A549 (cell line): ENCODE results near the gene FAM193A. TPM values are rescaled to one million over a fixed set of nuclear protein-coding genes. Genes with fewer than 3 reads are reported as not detected.

Experiments used
- ATAC-seq, 2 experiments: fragments of 200-7000 bp in 1 of 2; fragments of >200 bp in 1 of 2; cut with Nextera tagmentation in 1 of 2; cut with Tn5 transposase in 1 of 2; 3 replicates each; pipeline versions ENCODE4 v1.8.0 to v1.9.1; 2018 to 2020; ENCODE audit warnings: mild to moderate bottlenecking in 1 of 2, moderate library complexity in 1 of 2
- CTCF ChIA-PET: fragments of 300-600 bp; sonication (Branson Sonifier 250); formaldehyde crosslinking; extraction: SDS; loops from one replicate; lab custom pipeline; 2021; ENCODE audit warnings: antibody characterized with exemption, inconsistent platforms; lab: Yijun Ruan, JAX
- POLR2A ChIA-PET: fragments of 350-600 bp; formaldehyde crosslinking; extraction: SDS; loops from one replicate; lab custom pipeline; 2021; ENCODE audit warnings: antibody characterized with exemption, inconsistent platforms; lab: Yijun Ruan, JAX
- DNase-seq, 2 experiments: peaks; one replicate each; pipeline versions ENCODE4 v3.0.0 to v3.0.0-alpha.2; 2011 to 2016; ENCODE audit warnings: low read depth in 1 of 2, low spot score in 1 of 2
- FAIRE-seq: peaks from 2 replicates; lab custom pipeline; 2011; peaks lifted over from hg19 to GRCh38; lab: Jason Lieb, UNC
- H3K27ac ChIP-seq, 2 experiments: fragments of >200 bp; sonication (Bioruptor Twin); formaldehyde crosslinking; 3 replicates each; pipeline ENCODE4 v1.5.1; 2016 to 2017
- H3K4me1 ChIP-seq: fragments of >200 bp; sonication (Bioruptor Twin); formaldehyde crosslinking; 3 replicates; pipeline ENCODE4 v1.6.1; 2016
- H3K4me2 ChIP-seq: fragments of >200 bp; sonication (Bioruptor Twin); formaldehyde crosslinking; 3 replicates; pipeline ENCODE4 v1.6.1; 2016
- H3K4me3 ChIP-seq: fragments of >200 bp; sonication (Bioruptor Twin); formaldehyde crosslinking; 3 replicates; pipeline ENCODE4 v1.5.1; 2016
- H3K9me3 ChIP-seq: fragments of >200 bp; sonication (Bioruptor Twin); formaldehyde crosslinking; 3 replicates; pipeline ENCODE4 v1.6.1; 2016
- BHLHE40 ChIP-seq: IDR thresholded peaks from 2 replicates; pipeline ENCODE4 v1.6.1; 2012; ENCODE audit warnings: low read depth, low read length, inconsistent platforms
- EHF ChIP-seq: fragments of 250-450 bp; sonication (Bioruptor Pico); IDR thresholded peaks from 2 replicates; pipeline ENCODE4 v1.5.0; 2020; ENCODE audit warnings: mild to moderate bottlenecking
- EP300 ChIP-seq, 2 experiments: fragments of >200 bp; sonication (Bioruptor Twin); formaldehyde crosslinking; IDR thresholded peaks; 2 replicates in 1 of 2; 3 replicates in 1 of 2; pipeline ENCODE4 v1.6.1; 2016 to 2017
- ESRRA ChIP-seq: fragments of 150-350 bp; IDR thresholded peaks from 2 replicates; pipeline ENCODE4 v1.6.1; 2014; ENCODE audit warnings: mild to moderate bottlenecking, low read length, borderline replicate concordance
- GATA3 ChIP-seq: IDR thresholded peaks from 2 replicates; pipeline ENCODE4 v1.6.1; 2012; ENCODE audit warnings: borderline replicate concordance
- HDAC2 ChIP-seq: fragments of 200-600 bp; sonication (generic); IDR thresholded peaks from 2 replicates; pipeline ENCODE4 v1.6.1; 2016
- HOXB13 ChIP-seq: fragments of 250-450 bp; sonication (Bioruptor Pico); IDR thresholded peaks from 2 replicates; pipeline ENCODE4 v1.5.0; 2020; ENCODE audit warnings: low read depth, mild to moderate bottlenecking, moderate library complexity
- HOXB5 ChIP-seq: fragments of 250-450 bp; sonication (Bioruptor Pico); IDR thresholded peaks from 2 replicates; pipeline ENCODE4 v1.5.0; 2020; ENCODE audit warnings: mild to moderate bottlenecking, moderate library complexity
- JUN ChIP-seq, 2 experiments: fragments of >200 bp; sonication (Bioruptor Twin); formaldehyde crosslinking; IDR thresholded peaks; 2 replicates in 1 of 2; 3 replicates in 1 of 2; pipeline ENCODE4 v1.6.1; 2016 to 2017
- KDM5A ChIP-seq: fragments of 200-600 bp; sonication (generic); IDR thresholded peaks from 2 replicates; pipeline ENCODE4 v1.6.1; 2016; ENCODE audit warnings: antibody characterized with exemption, mild to moderate bottlenecking
- NR3C1 ChIP-seq: fragments of >200 bp; sonication (Bioruptor Twin); formaldehyde crosslinking; IDR thresholded peaks from 3 replicates; pipeline ENCODE4 v1.6.1; 2017
- PHF8 ChIP-seq: fragments of 200-600 bp; sonication (generic); IDR thresholded peaks from 2 replicates; pipeline ENCODE4 v1.6.1; 2016; ENCODE audit warnings: low read depth, mild to moderate bottlenecking, antibody characterized with exemption, moderate library complexity, borderline replicate concordance
- RFX5 ChIP-seq: fragments of 450-650 bp; IDR thresholded peaks from 2 replicates; pipeline ENCODE4 v1.7.1; 2014; ENCODE audit warnings: antibody characterized with exemption, mild to moderate bottlenecking, moderate library complexity
- SMC3 ChIP-seq: fragments of >200 bp; sonication (Bioruptor Twin); formaldehyde crosslinking; IDR thresholded peaks from 3 replicates; pipeline ENCODE4 v1.6.1; 2018; ENCODE audit warnings: inconsistent platforms
- ZNF302 ChIP-seq: fragments of 250-450 bp; sonication (Bioruptor Pico); IDR thresholded peaks from 2 replicates; pipeline ENCODE4 v1.9.0; 2021; ENCODE audit warnings: inconsistent platforms, mild to moderate bottlenecking, moderate library complexity
- WGBS: methylation state at CpG from one replicate; pipeline ENCODE4 v1.1.6; 2017; ENCODE audit errors: missing lambda C conversion rate; 5-methylcytosine and 5-hydroxymethylcytosine counted together
- polyA plus RNA-seq, 4 experiments: library from polyadenylated mRNA; depleted of rRNA in 3 of 4; stranded (reverse); fragments of >200 nt; fragmentation: RNase III in 1 of 4; extraction: RNeasy Plus Mini Kit Qiagen cat#74134 plus additional on column Dnase treatment in 1 of 4; gene quantifications; 2 replicates in 3 of 4; 3 replicates in 1 of 4; pipeline ENCODE4 v1.2.3, GENCODE V29; 2011 to 2017
- TF ChIP-seq, protein P1 (sequence below): fragments of 450-650 bp; IDR thresholded peaks from 2 replicates; pipeline ENCODE4 v1.6.1; 2014; ENCODE audit warnings: antibody characterized with exemption
- TF ChIP-seq, protein P2 (sequence below): IDR thresholded peaks from 2 replicates; pipeline ENCODE4 v1.6.1; 2012
- TF ChIP-seq, protein P3 (sequence below): fragments of >200 bp; sonication (Bioruptor Twin); formaldehyde crosslinking; IDR thresholded peaks from 3 replicates; pipeline ENCODE4 v1.6.1; 2016
- TF ChIP-seq, protein P4 (sequence below): fragments of >200 bp; sonication (Bioruptor Twin); formaldehyde crosslinking; IDR thresholded peaks from 3 replicates; pipeline ENCODE4 v1.5.1; 2016
- TF ChIP-seq, protein P5 (sequence below): fragments of 250-450 bp; sonication (Bioruptor Pico); IDR thresholded peaks from 2 replicates; pipeline ENCODE4 v1.5.0; 2021; ENCODE audit warnings: mild to moderate bottlenecking, moderate library complexity, borderline replicate concordance

Gene FAM193A
- polyA plus RNA-seq, 2 of the 4 experiments (the other 2 are of a cell fraction), result 4.5 to 6.7 TPM

DNA sequence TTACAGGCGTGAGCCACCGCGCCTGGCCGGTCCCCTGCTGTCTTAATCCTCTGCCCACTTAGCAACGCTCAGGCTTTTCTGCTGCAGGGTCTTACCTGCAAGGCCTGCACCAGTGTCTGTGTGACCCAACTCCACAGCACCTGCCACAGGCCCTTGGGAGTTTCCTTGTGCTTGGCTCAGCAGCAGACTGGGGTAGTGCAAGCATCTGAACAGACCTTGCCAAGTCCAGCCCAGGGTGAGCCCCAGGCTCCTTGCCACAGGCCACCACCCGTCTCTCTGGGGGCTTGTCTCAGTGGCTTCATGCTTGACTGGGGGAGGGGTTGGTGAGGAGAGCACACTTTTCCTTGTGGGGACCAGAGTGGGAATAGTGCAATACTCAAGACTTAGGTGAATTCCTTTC lies 87.0 kb downstream of the FAM193A start:
- Histone ChIP-seq H3K27ac (no peak overlapping the region), H3K4me2 (no peak overlapping the region), H3K4me3 (no peak overlapping the region), H3K4me1 (no peaks in the 10 kb centered on the region), H3K9me3 (no peaks in the 10 kb centered on the region)
- POLR2A ChIA-PET, result no interaction called here
- TF ChIP-seq HOXB5, result no peak
- no peak for TF ChIP-seq EP300 (IDR thresholded peaks at IDR 0.05)
- TF ChIP-seq JUN (IDR thresholded peaks at IDR 0.05), result no peak
- no peak for TF ChIP-seq ESRRA
- TF ChIP-seq, protein P1, sequence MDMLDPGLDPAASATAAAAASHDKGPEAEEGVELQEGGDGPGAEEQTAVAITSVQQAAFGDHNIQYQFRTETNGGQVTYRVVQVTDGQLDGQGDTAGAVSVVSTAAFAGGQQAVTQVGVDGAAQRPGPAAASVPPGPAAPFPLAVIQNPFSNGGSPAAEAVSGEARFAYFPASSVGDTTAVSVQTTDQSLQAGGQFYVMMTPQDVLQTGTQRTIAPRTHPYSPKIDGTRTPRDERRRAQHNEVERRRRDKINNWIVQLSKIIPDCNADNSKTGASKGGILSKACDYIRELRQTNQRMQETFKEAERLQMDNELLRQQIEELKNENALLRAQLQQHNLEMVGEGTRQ, result no peak
- TF ChIP-seq, protein P2, sequence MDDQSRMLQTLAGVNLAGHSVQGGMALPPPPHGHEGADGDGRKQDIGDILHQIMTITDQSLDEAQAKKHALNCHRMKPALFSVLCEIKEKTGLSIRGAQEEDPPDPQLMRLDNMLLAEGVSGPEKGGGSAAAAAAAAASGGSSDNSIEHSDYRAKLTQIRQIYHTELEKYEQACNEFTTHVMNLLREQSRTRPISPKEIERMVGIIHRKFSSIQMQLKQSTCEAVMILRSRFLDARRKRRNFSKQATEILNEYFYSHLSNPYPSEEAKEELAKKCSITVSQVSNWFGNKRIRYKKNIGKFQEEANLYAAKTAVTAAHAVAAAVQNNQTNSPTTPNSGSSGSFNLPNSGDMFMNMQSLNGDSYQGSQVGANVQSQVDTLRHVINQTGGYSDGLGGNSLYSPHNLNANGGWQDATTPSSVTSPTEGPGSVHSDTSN, result no peak
- TF ChIP-seq, protein P3, sequence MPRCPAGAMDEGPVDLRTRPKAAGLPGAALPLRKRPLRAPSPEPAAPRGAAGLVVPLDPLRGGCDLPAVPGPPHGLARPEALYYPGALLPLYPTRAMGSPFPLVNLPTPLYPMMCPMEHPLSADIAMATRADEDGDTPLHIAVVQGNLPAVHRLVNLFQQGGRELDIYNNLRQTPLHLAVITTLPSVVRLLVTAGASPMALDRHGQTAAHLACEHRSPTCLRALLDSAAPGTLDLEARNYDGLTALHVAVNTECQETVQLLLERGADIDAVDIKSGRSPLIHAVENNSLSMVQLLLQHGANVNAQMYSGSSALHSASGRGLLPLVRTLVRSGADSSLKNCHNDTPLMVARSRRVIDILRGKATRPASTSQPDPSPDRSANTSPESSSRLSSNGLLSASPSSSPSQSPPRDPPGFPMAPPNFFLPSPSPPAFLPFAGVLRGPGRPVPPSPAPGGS, result no peak
- no peak for TF ChIP-seq PHF8
- TF ChIP-seq HOXB13, result no peak
- TF ChIP-seq EHF (CRISPR knock-in tag), result no peak
- no peak for TF ChIP-seq SMC3
- no peak for TF ChIP-seq HDAC2
- no peak for TF ChIP-seq KDM5A
- TF ChIP-seq RFX5, result no peak
- TF ChIP-seq GATA3, result no peak
- TF ChIP-seq, protein P4, sequence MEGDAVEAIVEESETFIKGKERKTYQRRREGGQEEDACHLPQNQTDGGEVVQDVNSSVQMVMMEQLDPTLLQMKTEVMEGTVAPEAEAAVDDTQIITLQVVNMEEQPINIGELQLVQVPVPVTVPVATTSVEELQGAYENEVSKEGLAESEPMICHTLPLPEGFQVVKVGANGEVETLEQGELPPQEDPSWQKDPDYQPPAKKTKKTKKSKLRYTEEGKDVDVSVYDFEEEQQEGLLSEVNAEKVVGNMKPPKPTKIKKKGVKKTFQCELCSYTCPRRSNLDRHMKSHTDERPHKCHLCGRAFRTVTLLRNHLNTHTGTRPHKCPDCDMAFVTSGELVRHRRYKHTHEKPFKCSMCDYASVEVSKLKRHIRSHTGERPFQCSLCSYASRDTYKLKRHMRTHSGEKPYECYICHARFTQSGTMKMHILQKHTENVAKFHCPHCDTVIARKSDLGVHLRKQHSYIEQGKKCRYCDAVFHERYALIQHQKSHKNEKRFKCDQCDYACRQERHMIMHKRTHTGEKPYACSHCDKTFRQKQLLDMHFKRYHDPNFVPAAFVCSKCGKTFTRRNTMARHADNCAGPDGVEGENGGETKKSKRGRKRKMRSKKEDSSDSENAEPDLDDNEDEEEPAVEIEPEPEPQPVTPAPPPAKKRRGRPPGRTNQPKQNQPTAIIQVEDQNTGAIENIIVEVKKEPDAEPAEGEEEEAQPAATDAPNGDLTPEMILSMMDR, result no peak
- no peak for TF ChIP-seq BHLHE40
- TF ChIP-seq, protein P5, sequence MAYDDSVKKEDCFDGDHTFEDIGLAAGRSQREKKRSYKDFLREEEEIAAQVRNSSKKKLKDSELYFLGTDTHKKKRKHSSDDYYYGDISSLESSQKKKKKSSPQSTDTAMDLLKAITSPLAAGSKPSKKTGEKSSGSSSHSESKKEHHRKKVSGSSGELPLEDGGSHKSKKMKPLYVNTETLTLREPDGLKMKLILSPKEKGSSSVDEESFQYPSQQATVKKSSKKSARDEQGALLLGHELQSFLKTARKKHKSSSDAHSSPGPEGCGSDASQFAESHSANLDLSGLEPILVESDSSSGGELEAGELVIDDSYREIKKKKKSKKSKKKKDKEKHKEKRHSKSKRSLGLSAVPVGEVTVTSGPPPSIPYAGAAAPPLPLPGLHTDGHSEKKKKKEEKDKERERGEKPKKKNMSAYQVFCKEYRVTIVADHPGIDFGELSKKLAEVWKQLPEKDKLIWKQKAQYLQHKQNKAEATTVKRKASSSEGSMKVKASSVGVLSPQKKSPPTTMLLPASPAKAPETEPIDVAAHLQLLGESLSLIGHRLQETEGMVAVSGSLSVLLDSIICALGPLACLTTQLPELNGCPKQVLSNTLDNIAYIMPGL (CRISPR knock-in tag), result no peak
- no peak for TF ChIP-seq ZNF302
- ATAC-seq (no peak), FAIRE-seq (no peak), DNase-seq (no peak)
- CTCF ChIA-PET, result no interaction called here
- WGBS, result no CpG with 5 or more reads among the region's 6 CpGs

DNA sequence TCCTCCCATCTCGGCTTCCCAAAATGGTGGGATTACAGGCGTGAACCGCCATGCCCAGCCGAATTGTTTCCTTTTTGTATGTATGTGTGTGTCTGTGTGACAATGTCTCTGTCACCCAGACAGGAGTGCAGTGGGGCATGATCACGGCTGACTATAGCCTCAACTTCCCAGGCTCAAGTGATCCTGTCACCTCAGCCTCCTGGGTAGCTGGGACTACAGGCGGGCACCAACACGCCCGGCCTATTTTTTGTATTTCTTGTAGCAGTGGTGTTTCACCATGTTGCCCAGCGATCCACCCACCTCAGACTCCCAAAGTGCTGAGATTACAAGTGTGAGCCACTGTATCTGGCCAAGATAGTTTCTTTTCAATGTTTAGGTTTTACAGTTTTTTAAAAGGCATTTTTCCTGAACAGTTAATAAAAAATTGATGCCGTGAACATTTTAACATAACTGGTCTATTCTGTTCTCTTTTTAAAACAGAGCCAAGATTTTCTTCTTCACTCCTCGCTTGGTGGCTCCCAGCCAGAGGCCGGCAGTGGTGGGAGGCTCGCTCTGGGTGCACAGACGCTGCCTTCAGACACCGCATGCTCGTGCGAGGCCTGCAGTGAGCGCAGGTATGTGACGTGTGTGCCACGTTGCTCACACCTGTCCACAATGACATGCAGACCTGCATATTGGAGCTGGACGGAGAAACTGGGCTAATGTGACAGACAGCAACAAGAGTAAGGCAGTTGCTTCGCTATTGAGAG lies 88.5 kb downstream of the FAM193A start:
- WGBS, result 89% methylated on average over 22 of the region's 22 CpGs
- ChIA-PET POLR2A (no interaction called here), CTCF (no interaction called here)
- TF ChIP-seq NR3C1, result no peak
- no peak overlapping the region for H3K27ac ChIP-seq
- no peak overlapping the region for H3K4me3 ChIP-seq
- H3K4me1 ChIP-seq, result no peaks in the 10 kb centered on the region
- ATAC-seq, result no peak
- H3K9me3 ChIP-seq, result no peaks in the 10 kb centered on the region
- DNase-seq, result no peak
- FAIRE-seq, result no peak
- H3K4me2 ChIP-seq, result no peak overlapping the region
